Lung (tissue), 12 donors: Measurements from ENCODE around the gene C8B. TPM values are rescaled to one million over a fixed set of nuclear protein-coding genes. Genes with fewer than 3 reads are reported as not detected.

Experiments
- ATAC-seq: fragments of 200-7000 bp; cut with Tn5 transposase; one replicate; pipeline ENCODE4 v1.9.1; 2020; ENCODE audit warnings: moderate number of reproducible peaks; ENCODE audit not compliant: insufficient read depth, low FRiP score
- DNase-seq, 3 donors: peaks; one replicate each; pipeline ENCODE4 v3.0.0-alpha.2; 2013 to 2017
- H3K27ac ChIP-seq, 2 donors: one replicate each; pipeline ENCODE4 v1.5.1; 2013; ENCODE audit warnings: mild to moderate bottlenecking in 2 of 2, moderate library complexity in 2 of 2, control low read depth in 1 of 2, inconsistent platforms in 1 of 2, low read depth in 1 of 2, low read length in 1 of 2
- H3K27me3 ChIP-seq, 3 donors: one replicate each; pipeline ENCODE4 v1.5.1; 2013; ENCODE audit warnings: low read length in 2 of 3; ENCODE audit not compliant: control insufficient read depth in 3 of 3, insufficient read depth in 3 of 3
- H3K36me3 ChIP-seq, 4 donors: one replicate each; pipeline ENCODE4 v1.5.1; 2013; ENCODE audit warnings: low read length in 4 of 4, mild to moderate bottlenecking in 1 of 4, moderate library complexity in 1 of 4; ENCODE audit not compliant: control insufficient read depth in 4 of 4, insufficient read depth in 4 of 4
- H3K4me1 ChIP-seq, 5 donors: one replicate each; pipeline ENCODE4 v1.5.1; 2013; ENCODE audit warnings: low read length in 5 of 5, mild to moderate bottlenecking in 2 of 5, moderate library complexity in 1 of 5; ENCODE audit not compliant: control insufficient read depth in 5 of 5, insufficient read depth in 5 of 5
- H3K4me3 ChIP-seq: one replicate; pipeline ENCODE4 v1.5.1; 2013; ENCODE audit warnings: mild to moderate bottlenecking, control low read depth, moderate library complexity
- H3K9ac ChIP-seq, 2 donors: one replicate each; pipeline ENCODE4 v1.5.1; 2013; ENCODE audit warnings: low read length in 2 of 2, control low read depth in 1 of 2; ENCODE audit not compliant: insufficient read depth in 1 of 2
- H3K9me3 ChIP-seq, 4 donors: one replicate each; pipeline ENCODE4 v1.5.1; 2013; ENCODE audit warnings: low read length in 3 of 4, mild to moderate bottlenecking in 1 of 4, moderate library complexity in 1 of 4; ENCODE audit not compliant: control insufficient read depth in 4 of 4, insufficient read depth in 3 of 4
- CTCF ChIP-seq: IDR thresholded peaks from 2 replicates; pipeline ENCODE4 v1.5.1; 2012; ENCODE audit warnings: mild to moderate bottlenecking; ENCODE audit errors: control extremely low read depth, extremely low read depth
- WGBS, 2 donors: extraction: QIAGEN DNeasy Blood & Tissue Kit; methylation state at CpG; one replicate each; pipeline ENCODE4 v1.1.7; 2013; 5-methylcytosine and 5-hydroxymethylcytosine counted together
- polyA plus RNA-seq, 2 donors: library from polyadenylated mRNA; stranded (reverse); fragments of 200-250 nt; gene quantifications; one replicate each; pipeline ENCODE4 v1.2.1, GENCODE V29; 2013
- total RNA-seq, 2 donors: library from RNA; depleted of rRNA in 1 of 2; stranded (reverse); fragments of >200 nt in 1 of 2; gene quantifications; one replicate each; pipeline ENCODE4 v1.2.1, GENCODE V29; 2014 to 2021
- donor health status: control.
- donor health status: control.
- donor health status: Bipolar disorder and iron deficiency.
- donor health status: healthy.
- donor health status: DM: yes; HTN: yes; CAD: no.

Gene C8B
- total and polyA plus RNA-seq, 4 donors = 0.22 to 2.8 (median 1.7) TPM

GRCh38 chr1:56977910-56978309 is 12.1 kb upstream of the C8B start:
- Histone ChIP-seq H3K4me3 (no peak overlapping the region), H3K9ac (no peak overlapping the region), H3K4me1 (no peaks in the 10 kb centered on the region), H3K9me3 (no peaks in the 10 kb centered on the region), H3K27me3 (no peaks in the 10 kb centered on the region), H3K27ac (no peak overlapping the region), H3K36me3 (no peaks in the 10 kb centered on the region)
- DNase-seq (no peak), ATAC-seq (no peak)
- TF ChIP-seq CTCF = no peak
- WGBS, 2 donors = 66 to 83% methylated on average over 4 of the region's 4 CpGs

GRCh38 chr1:56975446-56975845 is 9.6 kb upstream of the C8B start:
- whole genome bisulfite sequencing, 2 donors = 67 to 69% methylated on average over 4 of the region's 4 CpGs
- H3K27ac ChIP-seq = no peak overlapping the region
- no peaks in the 10 kb centered on the region for H3K4me1 ChIP-seq
- H3K4me3 ChIP-seq = no peak overlapping the region
- H3K9me3 ChIP-seq = peaks cover 0 to 2% (median 0%) of the 10 kb centered on the region in 4 donors
- TF ChIP-seq CTCF = no peak
- DNase-seq (no peak), ATAC-seq (no peak)
- H3K27me3 ChIP-seq = no peaks in the 10 kb centered on the region
- no peaks in the 10 kb centered on the region for H3K36me3 ChIP-seq
- H3K9ac ChIP-seq = no peak overlapping the region

- no peak for ATAC-seq
- no peaks in the 10 kb centered on the region for H3K4me1 ChIP-seq
- H3K9me3 ChIP-seq = peaks cover 0 to 2% (median 0%) of the 10 kb centered on the region in 4 donors
- no peak for TF ChIP-seq CTCF
- no peak for DNase-seq
- H3K4me3 ChIP-seq = no peak overlapping the region
- H3K27ac ChIP-seq = no peak overlapping the region
- WGBS, 2 donors = 46 to 87% methylated on average over 5 of the region's 5 CpGs
- H3K9ac ChIP-seq = no peak overlapping the region
- no peaks in the 10 kb centered on the region for H3K27me3 ChIP-seq
- no peaks in the 10 kb centered on the region for H3K36me3 ChIP-seq
Observed at GRCh38 chr1:56973923-56974742, 8.3 kb upstream of the C8B start.

GRCh38 chr1:56972976-56973375 is 7.2 kb upstream of the C8B start:
- Histone ChIP-seq H3K4me1 (no peaks in the 10 kb centered on the region), H3K4me3 (no peak overlapping the region), H3K9me3 (peaks cover 0 to 3% (median 0%) of the 10 kb centered on the region in 4 donors), H3K27me3 (no peaks in the 10 kb centered on the region), H3K36me3 (no peaks in the 10 kb centered on the region), H3K27ac (no peak overlapping the region), H3K9ac (no peak overlapping the region)
- no peak for ATAC-seq
- WGBS, 2 donors = 61 to 74% methylated on average over 1 of the region's 1 CpG
- no peak for DNase-seq
- no peak for TF ChIP-seq CTCF
